NCI-H226 (cell line): Measurements from ENCODE around the gene GPR39.
"Not testable (repeated sequence)": the region's sequence is repeated elsewhere in the genome, so short reads cannot be mapped to it uniquely, and the experiment has no call there.

Experiments
- DNase-seq: peaks from one replicate; pipeline ENCODE4 v3.0.0-alpha.2; 2015

GPR39 gene

DNA sequence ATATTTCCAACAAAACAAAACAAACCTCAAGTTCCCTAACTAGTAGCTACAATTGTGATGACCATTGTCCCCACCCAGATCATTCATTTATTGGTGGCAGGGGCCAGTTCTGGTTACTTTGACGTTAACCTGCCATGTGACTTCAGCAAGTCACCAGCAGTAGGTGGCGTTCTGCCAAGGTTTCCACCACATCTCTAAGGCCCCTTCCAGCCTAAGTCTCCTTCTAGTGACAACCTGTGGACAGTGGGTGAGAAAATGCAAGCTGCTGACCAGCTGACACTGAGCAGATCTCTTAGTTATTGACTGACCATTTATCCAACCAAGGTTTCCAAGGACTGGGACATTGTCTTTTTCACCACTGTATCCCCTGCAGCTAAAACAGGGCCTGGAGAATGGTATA is 98.4 kb downstream of the GPR39 start:
- no peak for DNase-seq

DNA sequence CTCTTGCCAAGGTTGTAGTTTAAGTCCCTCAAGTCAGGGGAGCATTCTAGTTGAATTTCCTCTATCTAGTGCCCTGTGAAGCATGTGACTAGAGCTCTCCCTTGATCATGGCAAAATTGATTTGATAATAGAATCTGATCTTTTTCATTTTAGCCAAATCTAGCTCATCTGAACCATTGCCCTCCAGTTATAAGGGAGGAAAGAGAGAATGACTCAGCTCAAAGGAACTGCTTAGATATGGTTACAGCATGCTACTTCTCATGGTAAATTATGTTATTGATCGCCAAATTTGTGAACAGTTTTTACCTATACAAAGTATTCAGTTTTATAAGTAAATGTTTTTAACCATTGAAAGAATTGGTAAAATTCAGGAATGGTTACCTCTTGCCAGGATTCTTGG is 100.8 kb downstream of the GPR39 start:
- DNase-seq, result no peak

DNA sequence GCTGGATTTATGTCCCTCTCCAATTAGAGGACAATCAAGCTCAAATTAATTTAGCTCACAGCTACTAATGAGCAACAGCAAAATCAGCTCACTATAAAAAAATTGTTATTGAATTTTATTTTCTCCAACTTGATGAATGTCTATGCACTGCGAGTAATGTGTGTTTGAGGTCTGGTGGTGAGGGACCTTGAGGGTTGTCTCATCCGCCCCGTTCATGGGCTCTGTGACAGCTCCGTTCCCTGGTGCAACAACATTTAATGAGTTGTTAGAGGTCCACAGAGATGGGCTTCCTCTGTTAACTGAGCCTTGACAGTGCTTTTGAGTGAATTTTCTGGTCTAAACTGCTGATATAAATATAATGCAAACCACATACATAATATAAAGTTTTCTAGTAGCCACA is 101.7 kb downstream of the GPR39 start:
- no peak for DNase-seq

DNA sequence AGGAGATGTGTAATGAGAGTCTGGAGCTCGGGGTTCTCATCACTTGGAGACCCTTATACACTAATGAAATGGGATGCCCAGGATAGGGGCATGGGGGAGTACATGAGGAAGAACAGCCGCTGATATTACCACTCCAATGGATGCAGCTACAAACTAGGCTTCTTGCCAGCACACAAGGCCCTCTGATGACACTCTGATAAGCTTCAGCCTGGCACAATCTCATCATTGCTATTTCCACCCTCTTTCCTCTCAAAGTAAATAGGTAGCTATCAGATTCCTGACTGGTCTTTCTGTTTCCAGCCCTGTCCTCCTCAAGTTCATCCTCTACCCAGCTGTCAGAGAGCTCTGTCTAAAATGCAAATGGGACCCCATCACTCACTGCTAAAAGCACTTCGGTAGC is 103.0 kb downstream of the GPR39 start:
- DNase-seq, result no peak

DNA sequence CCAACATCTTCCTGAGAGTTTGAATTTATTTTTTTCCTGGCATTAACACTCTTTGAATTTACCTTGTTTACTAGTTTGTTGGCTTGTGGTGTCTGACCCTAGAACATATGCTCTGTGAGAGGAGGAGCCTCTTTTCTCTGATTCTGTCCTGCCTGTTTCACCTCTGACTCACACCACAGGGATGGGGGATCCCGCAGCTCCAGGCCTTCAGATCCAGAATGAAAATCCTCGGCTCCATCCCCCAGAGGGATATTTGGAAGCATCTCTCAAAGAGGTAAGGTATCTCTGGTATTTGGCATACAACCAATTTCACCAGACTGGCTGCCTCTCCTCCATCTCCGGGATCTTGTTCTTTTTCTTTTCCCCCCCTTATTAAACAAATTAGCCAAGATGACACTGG is 104.7 kb downstream of the GPR39 start:
- DNase-seq, result no peak

DNA sequence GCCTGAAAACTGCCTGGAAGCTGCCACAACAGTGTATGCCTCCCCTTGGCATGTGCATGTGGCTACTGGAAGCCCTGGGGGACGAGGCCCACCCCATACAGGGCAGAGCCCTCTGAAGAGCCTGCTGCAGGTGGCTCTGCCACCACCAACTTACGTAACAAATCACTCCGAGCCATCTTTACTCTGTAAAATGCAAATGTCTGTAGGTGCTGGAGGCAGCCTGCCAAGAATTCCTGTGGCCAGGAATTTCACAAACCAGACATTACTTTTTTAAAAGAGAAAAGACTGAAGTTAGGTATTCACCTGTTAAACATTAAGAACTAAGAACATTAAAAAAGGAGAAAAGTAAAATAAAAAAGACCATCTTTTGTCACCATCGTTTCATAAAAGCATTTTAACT is 106.3 kb downstream of the GPR39 start:
- no peak for DNase-seq

DNA sequence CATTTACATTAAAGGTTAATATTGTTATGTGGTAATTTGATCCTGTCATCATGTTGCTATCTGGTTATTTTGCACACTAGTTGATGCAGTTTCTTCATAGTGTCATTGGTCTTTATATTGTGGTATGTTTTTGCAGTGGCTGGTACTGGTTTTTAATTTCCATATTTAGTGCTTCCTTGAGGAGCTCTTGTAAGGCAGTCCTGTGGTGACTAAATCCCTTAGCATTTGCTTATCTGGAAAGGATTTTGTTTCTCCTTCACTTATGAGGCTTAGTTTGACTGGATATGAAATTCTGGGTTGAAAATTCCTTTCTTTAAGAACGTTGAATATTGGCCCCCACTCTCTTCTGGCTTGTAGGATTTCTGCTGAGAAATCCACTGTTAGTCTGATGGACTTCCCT is 120.5 kb downstream of the GPR39 start:
- DNase-seq, result not testable (repeated sequence)

DNA sequence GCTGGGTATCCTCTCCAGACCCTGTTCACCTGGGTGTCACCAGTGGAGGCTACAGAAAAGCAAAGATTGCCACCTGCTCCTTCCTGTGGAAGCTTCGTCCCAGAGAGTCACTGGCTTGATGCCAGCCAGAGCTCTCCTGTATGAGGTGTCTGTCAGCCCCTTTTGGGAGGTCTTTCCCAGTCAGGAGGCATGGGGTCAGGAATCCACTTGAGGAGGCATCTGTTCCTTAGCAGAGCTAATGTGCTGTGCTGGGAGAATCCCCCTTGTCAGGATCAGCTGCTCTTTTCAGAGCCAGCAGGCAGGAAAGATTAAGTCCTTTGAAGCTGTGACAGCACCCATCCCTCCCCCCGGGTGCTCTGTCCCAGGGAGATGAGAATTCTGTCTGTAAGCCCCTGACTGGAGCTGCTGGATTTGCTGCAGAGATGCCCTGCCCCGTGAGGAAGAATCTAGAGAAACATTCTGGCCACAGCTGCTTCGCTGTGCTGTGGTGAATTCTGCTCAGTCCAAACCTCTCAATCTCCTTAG is 121.8 kb downstream of the GPR39 start:
- DNase-seq, result no peak

DNA sequence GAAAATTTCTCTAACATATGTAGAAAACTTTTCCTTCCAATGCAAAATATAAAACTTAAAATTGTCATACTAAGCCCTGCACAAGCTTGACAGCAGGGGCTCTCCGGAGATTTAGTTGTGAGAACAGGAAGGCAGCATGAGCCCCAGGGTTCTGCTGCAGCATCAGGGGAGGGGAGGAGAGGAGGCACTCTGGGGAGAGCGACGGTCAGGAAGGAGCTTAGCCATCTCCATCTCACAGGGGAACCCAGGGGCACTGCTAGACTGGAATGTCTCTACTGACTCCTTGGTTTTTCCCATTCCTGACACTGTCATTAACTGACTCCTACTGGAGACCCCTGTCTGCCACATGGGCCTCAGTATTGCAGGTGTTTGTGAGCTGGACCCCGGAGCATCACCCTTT is 123.6 kb downstream of the GPR39 start:
- DNase-seq, result no peak

DNA sequence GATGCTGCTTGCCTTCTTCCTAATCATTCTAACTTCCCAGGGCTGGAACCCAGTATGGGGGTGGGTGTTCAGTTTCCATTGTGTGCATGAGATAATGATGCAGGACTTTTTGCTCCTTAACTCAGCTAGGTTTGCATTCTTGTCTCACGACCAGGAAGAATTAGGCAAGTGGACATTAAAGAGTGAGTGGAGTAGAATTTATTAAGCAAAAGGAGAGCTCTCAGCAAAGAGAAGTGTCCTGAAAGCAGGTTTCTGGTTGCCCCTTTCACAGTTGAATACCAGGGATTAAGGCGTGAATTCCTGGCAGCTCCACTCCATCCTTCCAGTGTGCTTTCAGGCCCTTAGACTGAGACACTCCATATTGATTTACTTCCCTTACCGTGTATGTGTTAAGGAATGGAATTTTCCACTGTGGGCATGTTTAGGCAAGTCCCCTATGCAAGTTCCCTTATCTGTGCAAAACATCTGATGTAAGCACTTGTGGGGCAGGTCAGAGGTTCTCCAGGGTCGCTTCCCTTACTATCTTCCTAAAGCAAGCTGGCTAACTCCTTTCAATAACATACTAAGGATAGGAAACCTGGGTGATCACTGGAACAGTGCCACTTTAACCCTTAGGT is 126.5 kb downstream of the GPR39 start:
- DNase-seq, result no peak

DNA sequence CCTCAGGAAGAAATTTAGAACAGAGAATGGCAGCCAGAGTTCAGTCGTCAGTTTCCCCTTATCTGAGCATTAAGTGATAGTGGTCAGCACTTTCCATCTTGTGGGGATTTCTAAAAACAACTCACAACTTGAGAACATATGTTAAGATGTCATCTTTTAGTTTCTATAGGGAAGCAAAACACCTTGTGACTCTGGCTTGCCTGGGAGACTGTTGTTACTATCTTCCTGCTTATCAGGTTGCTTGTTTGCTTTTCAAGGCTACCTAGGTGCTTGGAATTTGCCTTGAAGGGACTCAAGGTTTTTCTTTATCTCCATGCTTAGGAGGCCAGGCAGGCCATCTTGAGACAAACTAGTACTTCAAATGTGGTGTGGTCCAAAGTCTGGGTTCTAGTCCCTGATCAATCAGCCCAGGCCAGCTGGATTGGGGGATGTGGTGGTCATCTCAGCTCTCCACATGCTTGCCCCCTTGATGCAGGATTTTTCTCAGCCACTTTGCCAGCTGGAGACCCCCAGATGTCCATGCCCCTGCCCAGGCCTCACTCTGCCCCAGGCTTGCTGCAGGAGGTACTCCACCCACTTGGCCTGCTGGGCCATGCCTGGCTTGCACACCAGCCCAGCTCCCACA is 127.5 kb downstream of the GPR39 start:
- no peak for DNase-seq

DNA sequence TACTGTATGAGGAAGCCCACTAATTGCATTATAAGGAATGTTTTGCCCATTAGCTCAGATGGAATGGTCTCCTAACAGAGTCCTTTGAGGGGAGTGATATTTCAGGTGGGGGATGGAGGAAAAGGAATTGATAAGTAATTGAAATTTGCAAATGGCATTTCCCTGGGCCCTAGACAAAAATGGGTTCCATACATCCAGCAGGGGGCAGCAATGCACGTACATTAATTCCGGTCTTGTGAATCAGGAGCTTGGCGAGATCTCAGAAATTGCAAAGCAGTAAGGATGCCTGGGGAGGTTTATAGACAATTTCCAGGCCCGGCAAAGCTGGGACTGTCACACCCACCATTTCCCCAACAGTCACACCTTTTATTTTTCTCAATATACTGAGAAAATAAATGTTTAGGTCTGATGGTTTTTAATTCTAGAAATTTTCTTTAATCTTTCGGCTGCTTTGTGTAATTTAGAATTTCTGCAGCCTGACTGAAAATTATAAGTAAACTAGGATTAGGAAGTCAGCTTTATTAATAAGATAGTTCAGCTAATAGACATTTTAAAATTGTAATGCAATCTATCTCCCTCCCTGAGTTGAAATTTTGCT is 130.6 kb downstream of the GPR39 start:
- no peak for DNase-seq

DNA sequence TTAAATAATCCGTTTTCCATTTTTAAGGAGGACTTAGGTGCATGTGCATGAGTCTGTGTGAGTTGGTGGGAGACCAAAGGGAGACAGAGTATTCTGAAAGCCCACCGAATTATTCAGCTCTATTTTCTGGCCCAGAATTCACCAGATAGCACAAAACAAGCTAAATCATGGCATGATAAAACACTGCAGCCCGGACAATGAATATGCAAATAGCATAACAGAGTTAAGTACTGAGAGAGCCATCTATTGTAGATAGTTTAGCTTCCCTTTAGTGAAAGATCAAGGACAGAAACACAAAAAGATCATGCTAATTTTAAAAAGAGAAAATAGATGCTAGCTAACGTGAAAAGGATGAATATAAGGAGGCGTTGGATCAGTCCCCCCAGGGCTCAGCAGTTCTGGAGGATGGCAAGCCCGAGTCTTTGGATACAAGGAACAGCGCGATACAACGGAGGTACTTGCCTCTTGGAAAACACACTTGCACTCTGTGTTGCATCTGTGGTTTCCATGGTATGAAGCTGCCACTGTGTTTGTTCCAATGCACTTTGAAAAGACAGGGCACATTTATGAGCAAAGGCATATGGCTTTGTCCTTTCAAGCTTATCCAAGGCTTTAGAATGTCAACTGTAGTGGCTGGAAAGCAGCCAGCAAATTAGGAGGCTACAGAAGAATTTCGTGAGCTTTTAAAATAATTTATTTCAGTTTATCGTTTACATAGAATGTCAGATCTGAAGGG is 133.5 kb downstream of the GPR39 start:
- no peak for DNase-seq

DNA sequence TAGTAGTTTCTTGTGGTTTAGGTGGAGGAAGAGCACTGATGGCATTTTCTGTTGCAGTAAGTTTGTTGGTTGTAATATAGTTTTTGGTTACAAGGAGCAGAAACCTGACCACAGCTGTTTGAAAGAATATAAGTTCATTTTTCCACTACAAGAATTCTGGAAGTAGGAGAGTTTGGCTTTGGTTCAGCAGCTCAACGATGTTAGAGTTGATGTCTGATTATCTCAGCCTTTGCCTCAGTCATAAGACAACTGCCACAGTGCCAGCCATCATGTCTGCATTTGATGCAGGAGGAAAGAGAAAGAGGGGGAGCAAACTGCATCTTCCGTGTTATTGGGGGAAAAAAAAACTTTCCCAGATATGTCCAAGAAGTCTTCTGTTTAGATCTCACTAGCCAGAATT is 134.3 kb downstream of the GPR39 start:
- no peak for DNase-seq

DNA sequence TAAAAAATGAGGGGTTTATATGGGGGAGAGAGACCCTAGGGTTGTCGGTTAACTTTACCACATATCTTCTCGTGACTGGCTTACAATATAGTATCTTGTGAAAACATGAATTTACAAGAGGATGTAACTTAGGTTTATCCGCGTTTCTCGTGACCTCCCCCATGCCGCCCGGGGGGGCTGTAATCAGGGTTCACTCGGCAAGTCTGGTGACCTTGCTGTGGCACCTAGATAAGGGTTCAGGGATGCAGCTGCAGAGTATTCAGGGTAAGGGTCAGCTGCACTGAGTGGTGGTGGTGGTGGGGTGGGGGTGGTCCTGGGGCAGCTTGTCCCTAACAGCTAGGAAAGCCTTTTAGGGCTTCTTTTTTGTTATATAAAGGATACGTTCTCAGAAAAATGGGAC is 141.1 kb downstream of the GPR39 start:
- no peak for DNase-seq

DNA sequence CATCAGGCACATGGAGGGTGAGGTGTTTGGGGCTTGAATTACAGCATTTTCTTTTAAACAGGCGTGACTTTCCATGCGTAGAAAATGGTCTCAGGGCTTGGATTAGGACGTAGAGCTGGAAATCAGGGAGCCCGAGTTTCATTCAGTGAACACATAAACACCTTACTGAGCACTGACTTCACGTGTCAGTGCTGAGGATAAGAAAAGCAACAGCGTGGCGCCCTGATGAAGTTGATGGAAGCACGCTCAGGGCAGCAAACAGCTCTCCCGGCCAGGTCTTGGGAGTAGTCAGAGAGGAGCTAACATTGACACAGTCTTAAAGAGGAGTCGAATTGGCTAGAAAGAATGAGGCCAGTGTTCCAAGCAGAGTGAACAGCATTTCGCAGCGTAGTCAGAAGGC is 142.7 kb downstream of the GPR39 start:
- no peak for DNase-seq

DNA sequence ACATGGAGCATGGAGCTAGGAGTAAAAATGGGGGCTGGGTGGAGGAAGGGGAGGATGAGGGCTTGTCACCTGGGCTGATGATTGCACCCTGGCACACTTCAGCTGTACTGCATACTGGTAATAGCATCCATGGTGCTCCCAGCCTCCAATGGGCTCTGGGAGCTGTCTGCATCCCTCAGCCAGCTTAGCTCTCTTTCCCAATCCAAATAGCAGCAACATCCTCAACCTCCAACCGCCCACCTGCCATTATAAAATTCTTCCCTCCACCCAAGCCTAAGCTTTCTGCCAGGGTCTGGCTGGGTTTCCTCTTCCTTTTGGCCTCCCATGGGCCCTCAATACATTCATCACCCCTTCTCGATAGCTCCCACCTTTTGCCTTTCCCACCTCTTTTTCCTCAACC is 143.3 kb downstream of the GPR39 start:
- no peak for DNase-seq

DNA sequence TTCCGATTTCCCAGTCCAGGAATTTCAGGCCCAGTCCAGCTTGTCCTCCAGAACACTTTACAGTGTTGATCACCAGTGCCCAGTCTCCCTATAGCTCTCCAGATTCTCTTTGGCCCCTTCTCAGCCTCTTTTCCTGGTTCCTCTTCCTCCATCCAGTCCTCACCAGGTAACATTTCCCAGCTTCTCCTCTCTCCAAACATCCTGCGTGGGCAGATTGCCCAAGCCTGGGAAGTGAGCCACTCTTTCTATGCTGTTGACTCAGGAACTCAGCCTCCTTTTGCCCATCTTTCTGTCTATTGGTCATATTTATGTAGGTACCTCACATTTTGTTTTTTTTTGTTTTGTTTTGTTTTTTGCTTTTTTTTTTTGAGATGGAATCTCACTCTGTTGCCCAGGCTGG is 144.0 kb downstream of the GPR39 start:
- DNase-seq, result no peak

DNA sequence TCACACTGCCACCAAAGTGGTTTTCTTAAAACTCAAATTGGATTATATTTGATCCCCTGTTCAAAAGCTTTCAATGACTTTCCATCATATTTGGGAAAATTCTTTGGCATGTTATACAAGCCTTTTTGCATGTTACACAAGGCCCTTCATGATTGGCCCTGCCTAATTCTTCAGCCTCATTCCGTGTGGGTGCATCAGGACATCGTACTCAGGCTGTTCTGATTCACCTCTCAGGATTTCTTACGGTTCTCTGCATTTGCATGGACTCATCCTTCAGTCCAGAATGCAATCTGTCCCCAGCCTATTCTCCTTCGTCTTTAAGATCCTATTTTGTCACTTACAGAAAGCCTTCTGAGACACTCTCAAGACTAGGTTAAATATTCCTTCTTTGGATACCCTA is 145.6 kb downstream of the GPR39 start:
- DNase-seq, result no peak

DNA sequence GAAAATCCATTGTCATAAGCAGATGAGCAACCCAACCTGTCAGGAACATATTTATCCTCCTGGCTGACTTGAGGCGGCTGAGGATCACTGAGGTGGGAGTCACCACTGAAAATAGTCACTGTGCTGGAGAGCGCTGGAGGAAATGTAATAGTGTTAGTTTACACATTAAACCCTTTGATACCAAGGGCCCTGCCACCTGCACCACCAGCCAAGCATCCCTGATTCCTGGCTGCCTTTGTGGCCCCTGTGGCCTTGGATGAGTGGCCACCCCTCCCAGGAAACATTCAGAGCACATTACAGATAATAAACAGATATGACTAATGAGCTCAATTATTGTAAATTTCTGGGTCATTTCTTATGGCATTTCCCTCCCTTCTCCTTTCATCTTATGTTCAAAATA is 147.5 kb downstream of the GPR39 start:
- no peak for DNase-seq

DNA sequence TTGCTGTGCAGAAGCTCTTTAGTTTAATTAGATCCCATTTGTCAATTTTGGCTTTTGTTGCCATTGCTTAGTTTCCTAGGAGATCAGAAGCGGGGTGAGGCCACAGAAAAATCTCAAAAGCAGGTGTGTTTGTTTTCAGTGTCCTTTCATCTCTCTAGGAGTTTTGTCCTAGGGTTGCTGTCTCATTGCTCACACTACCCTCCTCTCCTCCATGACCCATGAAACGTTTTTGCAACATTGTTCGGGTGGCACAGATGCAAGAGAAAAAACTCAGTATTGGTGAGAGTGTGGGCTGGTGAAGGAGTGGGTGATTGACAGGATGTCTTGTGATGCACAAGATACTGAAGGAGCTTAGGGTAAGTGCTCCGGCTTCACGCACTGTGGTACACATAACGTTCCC is 149.8 kb downstream of the GPR39 start:
- DNase-seq, result no peak

DNA sequence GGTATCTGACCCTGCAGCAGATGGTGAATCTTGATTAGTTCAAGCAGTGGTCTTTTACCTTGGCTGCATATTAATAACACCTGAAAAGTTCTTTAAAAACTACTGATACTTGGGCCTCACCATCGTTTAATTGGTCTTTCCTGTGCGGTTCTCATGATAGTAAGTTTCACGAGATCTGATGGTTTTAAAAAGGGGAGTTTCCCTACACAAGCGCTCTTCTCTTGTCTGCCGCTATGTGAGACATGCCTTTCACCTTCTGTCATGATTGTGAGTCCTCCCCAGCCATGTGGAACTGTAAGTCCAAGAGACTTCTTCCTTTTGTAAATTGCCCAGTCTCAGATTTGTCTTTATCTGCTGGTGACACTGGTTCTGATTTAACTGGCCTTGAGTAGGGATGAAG is 151.1 kb downstream of the GPR39 start:
- DNase-seq, result no peak

DNA sequence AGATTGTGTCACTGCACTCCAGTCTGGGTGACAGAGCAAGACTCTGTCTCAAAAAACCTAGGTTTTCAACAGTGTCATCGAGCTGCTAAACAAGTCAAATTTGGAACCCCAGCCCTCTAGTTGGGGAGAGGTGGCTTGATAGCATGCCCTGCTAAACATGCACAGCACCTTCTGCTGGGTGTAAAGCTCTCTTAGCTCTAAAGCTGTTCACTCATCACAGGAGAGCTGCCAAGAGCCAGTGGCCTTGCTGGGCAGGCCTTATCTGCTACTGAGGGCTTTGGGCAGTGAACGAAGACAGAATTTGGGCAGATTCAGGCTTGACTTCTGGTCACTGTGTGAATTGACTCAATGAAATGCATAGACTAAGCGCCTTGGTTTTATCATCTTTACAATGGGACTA is 152.1 kb downstream of the GPR39 start:
- no peak for DNase-seq

DNA sequence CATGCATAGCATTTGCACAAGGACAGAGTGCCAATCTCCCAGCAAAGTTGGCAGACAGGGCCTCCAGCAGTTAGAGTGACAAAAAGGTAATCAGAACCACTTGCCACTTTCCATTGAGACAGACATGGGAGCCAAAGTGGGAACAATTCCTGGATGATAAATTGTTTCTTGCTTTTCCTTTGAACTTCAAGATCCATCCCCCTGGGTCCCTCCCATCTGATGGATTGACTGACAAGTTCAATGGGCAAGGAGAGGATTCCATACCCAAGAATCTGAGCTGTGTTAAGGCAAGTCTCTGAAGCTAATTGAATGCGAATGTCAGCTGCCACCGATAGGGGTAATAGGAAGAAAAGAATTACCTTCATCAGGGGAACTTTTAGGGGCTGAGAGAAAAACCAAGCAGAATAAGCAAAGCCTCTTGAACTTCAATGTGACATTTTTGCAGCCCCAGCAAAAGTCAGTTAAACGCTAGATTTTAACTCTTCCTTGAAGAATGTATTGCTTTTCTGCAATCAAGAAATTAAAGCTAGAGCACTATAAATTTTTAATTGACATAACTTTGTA is 156.9 kb downstream of the GPR39 start:
- DNase-seq, result no peak
